Nephron (organoid): ENCODE measurements around the gene CABLES2.
"Not testable (repeated sequence)": the region's sequence is repeated elsewhere in the genome, so short reads cannot be mapped to it uniquely, and the experiment has no call there.

Source experiments
- H3K27ac Mint-ChIP-seq, 3 experiments: 2 replicates each; pipeline ENCODE4 v1.8.0; 2020; ENCODE audit warnings: mixed read lengths in 3 of 3, mild to moderate bottlenecking in 2 of 3, moderate library complexity in 1 of 3
- H3K27me3 Mint-ChIP-seq: 2 replicates; pipeline ENCODE4 v1.8.0; 2021; ENCODE audit warnings: low read depth, mild to moderate bottlenecking, moderate library complexity, mixed read lengths
- H3K36me3 Mint-ChIP-seq: 2 replicates; pipeline ENCODE4 v1.8.0; 2020; ENCODE audit warnings: low read depth, mixed read lengths
- H3K4me1 Mint-ChIP-seq: 2 replicates; pipeline ENCODE4 v1.8.0; 2020; ENCODE audit warnings: mixed read lengths
- H3K4me3 Mint-ChIP-seq, 3 experiments: 2 replicates each; pipeline ENCODE4 v1.8.0; 2020; ENCODE audit warnings: mild to moderate bottlenecking in 3 of 3, mixed read lengths in 3 of 3, moderate library complexity in 2 of 3
- H3K9me3 Mint-ChIP-seq: 2 replicates; pipeline ENCODE4 v1.8.0; 2020; ENCODE audit warnings: mixed read lengths
- CTCF ChIP-seq, 3 experiments: fragments of 200-600 bp; sonication (generic); IDR thresholded peaks; one replicate each; pipeline ENCODE4 v1.5.0; 2021; ENCODE audit warnings: antibody characterized with exemption in 3 of 3; ENCODE audit not compliant: unreplicated experiment in 3 of 3

Gene CABLES2

DNA sequence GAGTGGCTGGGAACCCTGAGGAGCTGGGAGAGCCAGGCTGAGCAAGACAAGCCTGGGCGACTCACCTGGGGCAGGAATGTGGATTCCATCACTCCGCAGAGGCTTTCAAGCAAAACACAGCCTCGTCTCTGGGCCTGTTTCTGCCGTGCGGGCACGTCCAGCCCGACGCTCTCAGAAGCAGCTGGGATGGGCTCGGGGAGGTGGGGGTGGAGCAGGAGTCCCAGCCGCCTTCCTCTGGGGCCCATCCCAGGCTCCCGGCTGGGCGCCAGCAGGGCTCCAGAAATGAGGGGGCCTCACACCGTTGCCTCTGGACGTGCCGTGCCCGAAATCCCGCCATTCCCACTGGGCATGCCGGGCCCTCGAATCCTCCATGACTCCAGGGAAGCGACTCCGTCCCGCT, 28.9 kb downstream of the CABLES2 start:
- H3K9me3 Mint-ChIP-seq, result peaks cover 8% of the 10 kb centered on the region
- no peak for TF ChIP-seq CTCF (IDR thresholded peaks at IDR 0.05; ENCODE audit: unreplicated experiment in 3 of 3)
- peaks cover 21% of the 10 kb centered on the region for H3K36me3 Mint-ChIP-seq
- no peaks in the 10 kb centered on the region for H3K27me3 Mint-ChIP-seq
- no peak overlapping the region for H3K4me3 Mint-ChIP-seq
- H3K4me1 Mint-ChIP-seq, result peaks cover 30% of the 10 kb centered on the region
- peak overlapping the region in 1 of 3 experiments; percentile 15 for H3K27ac Mint-ChIP-seq

DNA sequence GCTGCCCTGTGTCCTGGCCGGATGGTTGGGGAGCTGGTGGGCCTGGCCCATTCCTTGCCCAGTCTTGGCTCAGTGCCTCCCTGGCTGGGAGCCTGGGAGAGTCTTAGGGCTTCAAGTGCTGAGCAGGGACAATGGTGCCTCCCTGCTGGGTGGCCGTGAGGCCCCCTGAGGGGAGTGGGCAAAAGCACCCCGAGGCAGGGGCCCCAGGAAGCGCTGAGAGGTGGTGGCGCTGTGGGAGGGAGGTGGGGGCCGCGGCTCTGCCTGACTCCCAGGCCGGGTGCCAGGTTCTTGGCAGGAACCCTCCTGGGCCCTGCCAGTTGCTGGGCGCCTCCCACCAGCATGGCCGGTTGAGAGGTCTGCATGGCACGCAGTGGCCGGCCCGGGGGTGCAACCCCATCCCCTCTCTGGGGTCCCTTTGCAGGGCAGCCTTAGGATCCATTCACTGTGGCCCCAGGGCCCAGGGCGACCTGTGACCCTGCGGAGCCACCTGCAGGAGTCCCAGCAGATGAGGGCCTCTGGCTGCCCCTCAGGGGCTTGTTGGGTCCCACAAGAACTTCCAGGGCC, 29.4 kb downstream of the CABLES2 start:
- Mint-ChIP-seq H3K36me3 (peaks cover 18% of the 10 kb centered on the region), H3K27me3 (no peaks in the 10 kb centered on the region), H3K4me3 (no peak overlapping the region), H3K27ac (peak overlapping the region; percentile 78 to 89 (median 84)), H3K9me3 (peaks cover 8% of the 10 kb centered on the region), H3K4me1 (peaks cover 34% of the 10 kb centered on the region)
- TF ChIP-seq CTCF (IDR thresholded peaks at IDR 0.05; ENCODE audit: unreplicated experiment in 3 of 3), result no peak

- peak overlapping the region in 1 of 3 experiments; percentile 22 for H3K4me3 Mint-ChIP-seq
- peaks cover 32% of the 10 kb centered on the region for H3K4me1 Mint-ChIP-seq
- H3K9me3 Mint-ChIP-seq, result peaks cover 8% of the 10 kb centered on the region
- TF ChIP-seq CTCF (IDR thresholded peaks at IDR 0.05; ENCODE audit: unreplicated experiment in 3 of 3), result no peak
- no peaks in the 10 kb centered on the region for H3K27me3 Mint-ChIP-seq
- peak overlapping the region; percentile 78 to 89 (median 84) for H3K27ac Mint-ChIP-seq
- peaks cover 12% of the 10 kb centered on the region for H3K36me3 Mint-ChIP-seq
Observed at GRCh38 chr20:62377064-62377461, 30.0 kb downstream of the CABLES2 start.

- Mint-ChIP-seq H3K4me1 (peaks cover 27% of the 10 kb centered on the region), H3K36me3 (peaks cover 7% of the 10 kb centered on the region), H3K4me3 (no peak overlapping the region), H3K27ac (peak overlapping the region; percentile 63 to 89 (median 78)), H3K27me3 (no peaks in the 10 kb centered on the region), H3K9me3 (peaks cover 4% of the 10 kb centered on the region)
- TF ChIP-seq CTCF (IDR thresholded peaks at IDR 0.05; ENCODE audit: unreplicated experiment in 3 of 3), result peak; percentile 58 to 65 (median 59)
Observed at GRCh38 chr20:62376112-62377063, 30.7 kb downstream of the CABLES2 start.

GRCh38 chr20:62374331-62375152, 32.5 kb downstream of the CABLES2 start:
- Mint-ChIP-seq H3K27ac (peak overlapping the region; percentile 87 to 92 (median 89)), H3K27me3 (no peaks in the 10 kb centered on the region), H3K4me1 (peaks cover 33% of the 10 kb centered on the region), H3K36me3 (peaks cover 7% of the 10 kb centered on the region), H3K9me3 (peaks cover 4% of the 10 kb centered on the region), H3K4me3 (peak overlapping the region in 2 of 3 experiments; percentile 42 to 57)
- TF ChIP-seq CTCF (IDR thresholded peaks at IDR 0.05; ENCODE audit: unreplicated experiment in 3 of 3), result no peak

GRCh38 chr20:62373631-62374179, 33.4 kb downstream of the CABLES2 start:
- peaks cover 39% of the 10 kb centered on the region for H3K4me1 Mint-ChIP-seq
- H3K4me3 Mint-ChIP-seq, H3K36me3 Mint-ChIP-seq, H3K27me3 Mint-ChIP-seq, H3K9me3 Mint-ChIP-seq: not testable (repeated sequence)
- peak overlapping the region; percentile 87 to 92 (median 89) for H3K27ac Mint-ChIP-seq
